NT2/D1 (cell line): Measurements from ENCODE around the gene RBMS1.

Source experiments
- SUZ12 ChIP-seq: IDR thresholded peaks from 2 replicates; pipeline ENCODE4 v1.6.1; 2011; ENCODE audit not compliant: insufficient read length, insufficient read depth; ENCODE audit errors: extremely low read depth
- YY1 ChIP-seq: IDR thresholded peaks from 2 replicates; pipeline ENCODE4 v1.6.1; 2011; ENCODE audit not compliant: insufficient read length, insufficient read depth
- ZNF274 ChIP-seq: IDR thresholded peaks from 2 replicates; pipeline ENCODE4 v1.6.1; 2011; ENCODE audit warnings: mild to moderate bottlenecking, low read depth, low read length

- TF ChIP-seq ZNF274: no peak
- no peak for TF ChIP-seq YY1
- TF ChIP-seq SUZ12: no peak
Observed at GRCh38 chr2:160473468-160474318, 19.9 kb downstream of the RBMS1 start.
